HK-2 (cell line): ENCODE measurements around the gene ASB13.
"Not testable (repeated sequence)": the region's sequence is repeated elsewhere in the genome, so short reads cannot be mapped to it uniquely, and the experiment has no call there.

Source experiments
- DNase-seq: peaks from one replicate; pipeline ENCODE4 v3.0.0-alpha.2; 2018; ENCODE audit not compliant: unreplicated experiment

Gene ASB13

GRCh38 chr10:5604961-5605360, 61.4 kb downstream of the ASB13 start:
- no peak for DNase-seq

DNA sequence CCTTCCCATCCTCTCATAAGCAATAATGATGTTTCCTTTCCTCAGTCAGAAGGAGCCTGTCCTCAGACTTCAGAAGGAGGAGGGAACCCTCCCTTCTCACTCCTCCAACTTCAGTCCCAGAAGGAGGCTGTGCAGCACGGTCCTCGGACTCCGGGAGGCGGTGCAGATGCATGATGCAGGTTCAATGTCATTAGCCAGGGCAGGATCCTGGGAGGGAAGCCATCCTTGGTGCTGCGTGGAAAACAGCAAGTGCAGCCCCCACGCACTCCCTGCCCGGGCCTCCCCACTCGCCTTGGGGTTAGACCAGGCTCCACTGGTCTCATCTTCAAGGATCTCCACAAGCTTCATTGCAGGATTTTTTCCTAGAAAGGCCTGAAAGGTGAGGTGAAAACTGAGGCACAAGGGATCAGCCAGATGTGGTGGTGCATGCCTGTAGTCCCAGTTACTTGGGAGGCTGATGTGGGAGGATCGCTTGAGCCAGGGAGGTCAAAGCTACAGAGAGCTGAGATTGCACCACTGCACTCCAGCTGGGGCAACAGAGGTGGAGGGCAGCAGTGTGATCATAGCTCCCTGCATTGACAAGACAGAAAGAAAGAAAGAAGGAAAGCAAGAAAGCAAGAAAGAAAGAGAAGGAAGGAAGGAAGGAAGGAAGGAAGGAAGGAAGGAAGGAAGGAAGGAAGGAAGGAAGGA, 62.0 kb downstream of the ASB13 start:
- DNase-seq, result no peak

DNA sequence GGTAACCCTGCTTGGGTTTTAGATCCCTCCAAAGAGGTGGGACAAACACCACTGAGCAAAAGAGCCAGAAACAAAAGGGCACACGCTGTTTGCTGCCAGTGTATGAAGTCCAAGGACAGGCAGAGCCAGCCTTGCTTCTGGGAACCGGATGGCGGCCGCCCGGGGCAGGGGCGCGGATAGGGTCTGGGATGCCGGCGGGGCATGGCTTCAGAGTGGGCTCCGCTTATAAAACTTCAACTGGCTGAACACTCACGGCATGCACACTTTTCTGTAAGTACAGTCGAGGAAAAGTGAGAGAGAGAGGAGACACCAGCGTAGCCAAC, 62.6 kb downstream of the ASB13 start:
- DNase-seq, result no peak

DNA sequence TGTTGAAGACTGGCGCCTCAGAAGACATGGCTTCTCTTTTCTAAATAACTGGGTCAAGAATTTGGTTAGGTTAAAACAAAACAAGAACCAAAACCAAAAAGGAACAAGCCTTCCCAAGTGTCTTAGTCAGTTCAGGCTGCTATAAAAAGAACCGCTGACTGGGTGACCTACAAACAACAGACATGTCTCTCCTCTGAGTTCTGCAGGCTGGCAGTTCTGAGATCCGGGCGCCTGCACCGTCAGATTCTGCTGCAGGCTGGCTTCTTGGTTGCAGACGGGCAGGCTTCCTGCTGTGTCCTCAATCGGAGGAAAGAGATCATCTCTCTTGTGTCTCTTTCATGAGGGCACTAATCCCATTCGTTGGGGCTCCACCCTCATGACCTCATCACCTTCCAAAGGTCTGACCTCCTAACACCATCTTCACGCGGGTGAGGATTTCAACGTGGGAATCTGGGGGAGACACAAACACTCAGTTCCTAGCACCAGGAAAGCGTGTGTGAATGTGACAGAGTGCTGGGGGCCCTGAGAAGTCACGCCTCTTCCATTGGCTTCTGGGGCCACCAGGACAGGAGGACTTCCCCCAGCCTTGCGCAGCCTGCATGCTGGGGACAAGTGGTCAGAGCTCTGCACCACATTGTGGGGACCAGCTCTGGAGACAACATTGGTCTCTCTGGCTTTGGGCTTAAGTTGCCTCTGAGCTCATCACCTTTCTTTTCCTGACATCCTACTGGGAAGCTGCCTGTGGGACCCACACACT, 63.1 kb downstream of the ASB13 start:
- no peak for DNase-seq

DNA sequence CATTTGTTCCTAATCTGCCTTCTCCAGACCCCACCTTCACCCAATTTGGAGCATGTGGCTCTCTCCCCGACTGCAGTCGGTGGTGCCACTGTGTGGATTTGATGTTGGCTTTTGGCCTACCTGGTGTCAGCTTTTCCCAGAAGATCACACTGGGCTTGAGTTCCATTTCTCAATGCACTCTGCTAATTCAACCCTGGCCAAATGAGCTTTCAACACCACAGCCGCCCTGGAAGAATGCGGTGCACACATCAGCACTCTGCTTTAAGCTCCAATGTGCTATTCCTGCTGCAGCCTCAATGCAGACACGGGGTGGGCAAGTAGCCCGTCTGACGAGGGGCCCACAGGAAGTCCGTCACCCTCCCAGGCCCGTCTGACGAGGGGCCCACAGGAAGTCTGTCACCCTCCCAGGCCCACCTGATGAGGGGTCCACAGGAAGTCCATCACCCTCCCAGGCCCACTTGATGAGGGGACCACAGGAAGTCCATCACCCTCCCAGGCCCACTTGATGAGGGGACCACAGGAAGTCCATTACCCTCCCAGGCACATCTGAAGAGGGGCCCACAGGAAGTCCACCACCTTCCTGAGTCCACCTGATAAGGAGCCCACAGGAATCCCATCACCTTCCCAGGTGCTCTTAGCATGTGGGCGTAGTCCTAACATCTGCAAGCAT, 64.4 kb downstream of the ASB13 start:
- no peak for DNase-seq

DNA sequence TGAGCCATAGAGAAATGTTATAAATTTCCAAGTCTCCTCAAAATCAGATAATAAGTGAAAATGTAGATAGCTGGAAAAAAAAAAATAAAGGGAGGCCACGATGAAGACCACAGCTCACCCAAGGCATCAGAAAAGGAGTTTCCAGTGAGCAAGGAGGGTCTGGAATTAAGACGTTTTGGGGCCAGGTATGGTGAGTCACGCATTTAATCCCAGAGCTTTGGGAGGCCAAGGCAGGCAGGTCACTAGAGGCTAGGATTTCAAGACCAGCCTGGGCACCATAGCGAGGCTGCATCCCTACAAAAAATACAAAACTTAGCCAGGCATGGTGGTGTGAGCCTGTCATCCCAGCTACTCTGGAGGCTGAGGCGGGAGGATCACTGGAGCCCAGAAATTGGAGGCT, 65.5 kb downstream of the ASB13 start:
- DNase-seq, result no peak

GRCh38 chr10:5599613-5600520, 66.5 kb downstream of the ASB13 start:
- no peak for DNase-seq

- no peak for DNase-seq
These were observed 68.2 kb downstream of the ASB13 start for GRCh38 chr10:5598085-5598690.

GRCh38 chr10:5596611-5597341, 69.6 kb downstream of the ASB13 start:
- DNase-seq, result no peak

GRCh38 chr10:5595994-5596471, 70.4 kb downstream of the ASB13 start:
- no peak for DNase-seq

DNA sequence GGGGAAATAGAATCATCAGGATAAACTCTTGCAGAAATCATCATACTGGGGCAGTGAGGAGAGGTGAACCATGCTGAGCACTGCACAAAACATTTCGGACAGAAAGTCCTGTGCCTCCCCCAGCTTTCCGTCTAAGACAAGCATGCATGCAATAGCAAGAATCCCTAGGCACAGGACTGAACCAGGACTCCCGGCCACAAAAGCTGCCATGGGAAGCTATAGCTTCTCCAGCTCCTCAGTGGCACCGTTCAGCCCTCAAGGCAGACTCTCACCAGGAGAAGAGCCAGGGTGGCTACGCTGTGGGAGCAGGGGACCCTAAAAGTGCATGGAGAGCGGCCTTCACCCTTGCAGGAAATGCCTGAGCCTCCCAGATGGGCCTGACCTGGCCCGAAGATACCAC, 70.8 kb downstream of the ASB13 start:
- no peak for DNase-seq

DNA sequence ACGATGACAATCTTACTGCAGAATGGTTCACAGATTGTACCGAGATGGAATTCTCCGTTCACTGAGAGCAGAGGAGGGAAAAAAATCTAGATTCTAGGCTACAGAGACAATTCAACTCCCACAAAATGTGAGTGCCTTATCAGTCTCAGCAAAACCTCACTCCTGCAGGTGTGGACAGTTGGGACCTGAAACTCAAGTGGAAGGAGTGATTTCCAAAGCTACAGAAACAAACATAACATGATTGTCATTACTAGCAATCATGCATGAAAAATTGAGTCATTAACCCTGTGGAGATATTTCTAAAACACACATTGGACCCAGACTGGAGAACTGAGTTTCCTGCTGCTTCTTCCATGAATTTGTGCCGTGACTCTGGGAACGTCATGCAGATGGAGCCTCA, 71.3 kb downstream of the ASB13 start:
- no peak for DNase-seq

DNA sequence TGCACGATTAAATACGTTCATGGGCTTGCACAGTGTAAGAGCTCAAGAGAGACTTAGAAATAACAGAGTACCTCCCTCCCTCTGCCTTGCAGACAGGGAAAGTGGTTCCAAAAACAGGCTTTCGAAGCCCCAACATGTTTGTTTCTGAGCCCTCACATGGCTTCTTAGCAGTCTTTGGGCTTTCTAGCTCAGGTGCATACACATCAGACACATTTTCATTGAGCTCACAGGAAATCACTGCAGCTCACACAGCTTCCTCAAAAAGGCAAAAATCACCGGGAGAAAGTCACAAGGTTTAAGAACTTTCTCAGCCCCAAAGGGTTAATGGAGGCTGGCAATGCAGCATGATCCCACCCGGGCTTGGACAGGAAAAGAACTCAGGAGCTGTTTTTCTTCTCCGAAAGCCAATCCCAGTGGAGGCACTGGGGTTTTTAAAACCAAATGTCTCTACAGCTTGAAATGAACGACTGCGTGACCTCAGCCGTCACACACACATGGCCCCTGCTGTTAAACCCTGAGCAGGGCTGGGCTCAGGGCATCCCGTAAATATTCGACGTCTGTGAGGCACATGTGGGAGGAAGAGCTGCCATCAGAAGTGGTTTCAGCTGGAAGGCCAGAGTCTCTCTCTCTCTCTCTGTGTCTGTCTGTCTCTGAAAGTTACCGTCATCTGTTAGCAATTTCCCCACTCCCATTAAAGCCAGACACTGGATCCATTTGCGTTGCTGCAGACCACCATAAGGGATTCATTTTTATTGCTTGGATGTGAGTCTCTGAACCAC, 71.9 kb downstream of the ASB13 start:
- DNase-seq, result no peak

- DNase-seq, result not testable (repeated sequence)
These were observed 73.0 kb downstream of the ASB13 start for GRCh38 chr10:5593347-5593746.

DNA sequence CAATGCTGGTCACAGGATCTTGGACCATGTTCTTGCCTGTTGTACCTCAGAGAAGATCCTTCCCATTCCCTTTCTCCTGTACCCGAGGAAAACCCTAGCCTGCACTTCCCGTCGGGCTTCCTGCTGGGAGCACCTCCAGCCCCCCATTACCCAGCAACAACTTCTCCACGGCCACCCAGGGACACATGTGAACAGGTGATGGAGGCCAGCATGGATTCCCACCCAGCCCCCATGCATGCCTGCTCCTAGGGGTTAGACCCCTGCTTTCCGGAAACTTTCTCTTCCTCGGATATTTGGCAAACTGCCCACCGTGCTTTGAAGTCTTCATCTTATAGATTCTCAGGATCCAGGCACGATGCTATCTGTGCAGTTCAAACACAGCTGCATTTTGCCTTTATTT, 74.3 kb downstream of the ASB13 start:
- DNase-seq, result no peak

DNA sequence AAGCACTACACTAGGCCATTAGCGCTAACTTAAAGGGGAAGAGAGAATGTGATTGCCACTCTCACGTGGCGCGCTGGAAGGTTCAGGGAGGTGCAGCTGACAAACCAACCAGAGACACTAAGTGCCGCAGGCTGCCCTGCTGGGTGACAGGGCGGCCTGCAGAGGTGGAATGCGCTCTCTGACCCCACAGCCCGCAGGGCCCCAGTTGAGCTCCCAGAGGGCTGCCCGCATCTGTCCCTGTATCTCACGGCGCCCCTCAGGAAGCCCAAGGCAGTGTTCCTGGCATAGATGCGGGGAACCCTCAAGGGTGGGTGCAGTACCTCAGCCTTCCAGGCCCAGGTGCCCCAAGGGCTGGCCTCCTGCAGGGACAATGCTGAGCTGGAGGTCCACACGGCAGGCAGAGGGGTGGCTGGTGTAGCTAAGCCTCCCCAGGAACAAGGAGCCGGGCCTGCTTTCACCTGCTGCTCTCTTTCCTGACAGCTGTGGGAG, 75.0 kb downstream of the ASB13 start:
- no peak for DNase-seq

DNA sequence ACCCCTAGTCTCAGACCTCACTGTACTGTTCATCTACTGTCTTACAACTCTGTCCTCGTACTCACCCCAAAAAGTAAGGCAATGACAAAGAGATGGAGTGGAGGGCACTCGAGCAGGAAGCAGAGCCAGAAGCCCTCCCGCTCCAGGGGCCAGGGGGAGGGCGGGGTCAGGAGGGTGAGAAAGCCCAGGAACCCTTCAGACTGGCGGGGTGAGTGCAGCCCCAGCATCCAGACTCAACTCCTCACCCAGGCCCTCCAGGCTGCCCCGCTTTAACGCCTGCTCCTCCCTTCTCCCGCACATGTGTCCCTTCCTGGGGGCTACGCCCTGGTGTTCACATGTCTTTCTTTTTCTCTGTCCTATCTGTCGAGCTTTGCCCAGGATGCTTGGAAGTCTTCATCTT, 75.6 kb downstream of the ASB13 start:
- DNase-seq, result no peak

DNA sequence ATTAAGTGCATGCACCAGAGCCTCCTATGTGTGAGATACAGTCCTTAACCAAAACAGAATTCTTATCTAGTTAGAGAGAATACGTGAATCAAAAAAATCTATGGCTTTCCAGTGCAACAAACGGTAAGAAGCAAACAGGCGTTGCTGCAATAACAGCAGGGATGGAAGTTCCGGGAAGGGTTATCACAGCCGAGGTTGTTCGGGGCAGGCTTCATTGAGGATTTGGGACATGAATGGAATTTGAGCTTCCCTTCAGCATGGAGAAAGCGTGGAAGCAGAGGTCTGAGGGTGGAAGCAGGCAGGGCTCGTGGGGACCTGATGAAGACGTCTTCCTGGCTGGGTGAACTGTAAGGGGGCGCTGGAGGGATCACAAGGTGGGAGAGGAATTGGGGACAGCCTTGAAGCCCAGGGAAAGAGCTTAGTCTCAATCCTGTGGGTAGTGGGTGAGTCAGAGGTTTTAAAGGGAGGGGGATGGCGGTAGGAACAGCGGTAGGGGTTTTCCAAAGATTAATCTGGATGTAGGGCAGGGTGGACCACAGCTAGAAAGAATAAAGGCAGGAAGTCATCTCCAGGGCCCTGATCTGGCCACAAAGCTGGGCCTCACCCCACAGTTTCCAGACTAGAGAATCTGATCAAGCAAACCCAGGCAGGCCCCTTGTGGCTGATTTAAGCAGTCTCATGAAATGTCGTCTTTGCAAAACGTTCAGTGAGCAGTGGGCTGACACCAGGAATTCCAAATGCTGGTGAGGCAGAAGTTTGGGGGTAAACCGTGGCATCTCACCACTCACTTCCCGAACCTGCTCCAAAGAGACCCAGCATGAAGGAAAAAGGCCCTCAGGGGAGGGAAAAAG, 76.5 kb downstream of the ASB13 start:
- DNase-seq, result peak; percentile 29
